PC-9 (cell line): ENCODE measurements around the gene DCAF6.

ENCODE experiments used
- CTCF ChIP-seq: fragments of 200-600 bp; sonication (generic); conservative IDR thresholded peaks from 2 replicates; pipeline ENCODE4 v1.6.1; 2017; ENCODE audit warnings: mixed run types, antibody characterized with exemption, mild to moderate bottlenecking, moderate library complexity
- EZH2 ChIP-seq: fragments of 200-600 bp; sonication (generic); IDR thresholded peaks from 2 replicates; pipeline ENCODE4 v1.8.0; 2017; ENCODE audit warnings: antibody characterized with exemption, low read depth

DNA sequence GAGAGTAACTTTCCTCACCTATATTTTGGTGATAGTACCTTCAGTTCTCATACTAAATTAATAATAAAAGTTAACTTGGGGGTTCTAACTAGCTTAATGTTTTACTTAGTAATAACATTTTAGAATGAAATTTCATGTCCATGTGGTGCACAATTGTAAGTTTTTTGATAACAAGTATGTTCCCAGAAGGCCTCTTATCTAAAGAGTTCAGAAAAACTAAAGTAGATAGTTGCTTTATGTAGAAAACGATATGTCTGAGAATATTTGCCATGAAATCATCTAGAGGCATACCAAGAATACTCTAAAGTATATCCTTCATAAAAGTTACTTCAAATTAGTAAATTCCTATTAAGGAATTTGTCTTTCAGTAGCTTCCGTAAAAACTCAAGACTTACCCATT lies 12.4 kb upstream of the DCAF6 start:
- TF ChIP-seq CTCF, result no peak
- no peak for TF ChIP-seq EZH2
